Keratinocyte (primary cell): ENCODE results near the gene CLN6. TPM values are rescaled to one million over a fixed set of nuclear protein-coding genes. Genes with fewer than 3 reads are reported as not detected.
"Not testable (repeated sequence)": the region's sequence is repeated elsewhere in the genome, so short reads cannot be mapped to it uniquely, and the experiment has no call there.

Source experiments
- DNase-seq: peaks from one replicate; pipeline ENCODE4 v3.0.0-alpha.2; 2011; ENCODE audit warnings: low read depth, missing footprints, low spot score
- FAIRE-seq: peaks from 2 replicates; lab custom pipeline; 2011; peaks lifted over from hg19 to GRCh38; lab: Jason Lieb, UNC
- H2AFZ ChIP-seq: 2 replicates; pipeline ENCODE4 v1.6.0; 2012; ENCODE audit warnings: low read length, control low read depth, inconsistent platforms; ENCODE audit not compliant: control insufficient read depth
- H3K27ac ChIP-seq: 2 replicates; pipeline ENCODE4 v1.5.1; 2011; ENCODE audit warnings: low read length; ENCODE audit not compliant: control insufficient read depth, insufficient read depth
- H3K27me3 ChIP-seq: 3 replicates; pipeline ENCODE4 v1.6.0; 2011; ENCODE audit warnings: low read length; ENCODE audit not compliant: control insufficient read depth, insufficient read depth; ENCODE audit errors: extremely low read depth
- H3K36me3 ChIP-seq, 2 experiments: 2 replicates in 1 of 2; 3 replicates in 1 of 2; pipeline ENCODE4 v1.5.1; 2011; ENCODE audit warnings: low read length in 2 of 2, mild to moderate bottlenecking in 1 of 2; ENCODE audit not compliant: control insufficient read depth in 2 of 2, insufficient read depth in 2 of 2; ENCODE audit errors: extremely low read depth in 1 of 2
- H3K4me1 ChIP-seq: 3 replicates; pipeline ENCODE4 v1.5.1; 2011; ENCODE audit warnings: low read length; ENCODE audit not compliant: control insufficient read depth, insufficient read depth; ENCODE audit errors: extremely low read depth
- H3K4me2 ChIP-seq: 3 replicates; pipeline ENCODE4 v1.6.0; 2011; ENCODE audit warnings: low read depth, low read length; ENCODE audit not compliant: control insufficient read depth, insufficient read depth; ENCODE audit errors: extremely low read depth
- H3K4me3 ChIP-seq, 3 experiments: fragments of 200-600 bp in 1 of 3; sonication (generic) in 1 of 3; 2 replicates in 2 of 3; 3 replicates in 1 of 3; pipeline ENCODE4 v1.5.1; 2011 to 2016; ENCODE audit warnings: low read length in 3 of 3, mild to moderate bottlenecking in 3 of 3, control low read depth in 2 of 3, inconsistent platforms in 1 of 3, low read depth in 1 of 3, mixed read lengths in 1 of 3, mixed run types in 1 of 3, moderate library complexity in 1 of 3; ENCODE audit not compliant: control insufficient read depth in 2 of 3, insufficient read depth in 2 of 3; ENCODE audit errors: extremely low read depth in 1 of 3
- H3K79me2 ChIP-seq: 2 replicates; pipeline ENCODE4 v1.6.0; 2012; ENCODE audit warnings: low read length; ENCODE audit not compliant: control insufficient read depth, insufficient read depth
- H3K9ac ChIP-seq: 3 replicates; pipeline ENCODE4 v1.6.0; 2011; ENCODE audit warnings: low read length; ENCODE audit not compliant: control insufficient read depth, insufficient read depth; ENCODE audit errors: extremely low read depth
- H3K9me1 ChIP-seq: 3 replicates; pipeline ENCODE4 v1.6.0; 2011; ENCODE audit warnings: low read length; ENCODE audit not compliant: control insufficient read depth, insufficient read depth; ENCODE audit errors: extremely low read depth
- H3K9me3 ChIP-seq: 2 replicates; pipeline ENCODE4 v1.5.1; 2012; ENCODE audit warnings: low read depth, low read length; ENCODE audit not compliant: control insufficient read depth
- H4K20me1 ChIP-seq: 3 replicates; pipeline ENCODE4 v1.6.0; 2011; ENCODE audit warnings: low read length; ENCODE audit not compliant: control insufficient read depth, insufficient read depth; ENCODE audit errors: extremely low read depth
- EZH2 ChIP-seq: IDR thresholded peaks from one replicate; pipeline ENCODE4 v1.6.1; 2012; ENCODE audit warnings: inconsistent platforms, mild to moderate bottlenecking, low read length, moderate library complexity
- dilution Hi-C: fragments of 300-500 bp; cut with MboI; formaldehyde crosslinking; loops from one replicate; pipeline ENCODE4 v1.7.0; 2020; ENCODE audit warnings: low sequenced_read_pairs; ENCODE audit not compliant: extremely low pct_ligation_motif_present
- polyA plus RNA-seq, 5 experiments: library from polyadenylated mRNA; depleted of rRNA in 3 of 5; stranded (reverse) in 3 of 5; stranded (forward) in 1 of 5; unstranded in 1 of 5; fragments of >200 nt; gene quantifications; 1 replicate in 1 of 5; 2 replicates in 3 of 5; 3 replicates in 1 of 5; pipeline versions ENCODE4 v1.2.1 to v1.2.3, GENCODE V29; 2011 to 2012; ENCODE audit warnings: missing spikeins in 2 of 5, low read depth in 1 of 5, low replicate concordance in 1 of 5
- TF ChIP-seq, protein P1 (sequence below), 3 experiments: IDR thresholded peaks in 1 of 3; conservative IDR thresholded peaks in 1 of 3; optimal IDR thresholded peaks in 1 of 3; 2 replicates in 2 of 3; 3 replicates in 1 of 3; pipeline versions ENCODE3 to v1.5.1; 2011; ENCODE audit warnings: low read length in 3 of 3, mild to moderate bottlenecking in 3 of 3, moderate library complexity in 2 of 3, control low read depth in 1 of 3, inconsistent platforms in 1 of 3; ENCODE audit not compliant: insufficient read depth in 2 of 3; ENCODE audit errors: extremely low read depth in 1 of 3

CLN6 gene
- polyA plus RNA-seq, 1 donor (not counting 4 experiments of a cell fraction or from before 2014, with no cell fraction given), result 26.7 TPM

DNA sequence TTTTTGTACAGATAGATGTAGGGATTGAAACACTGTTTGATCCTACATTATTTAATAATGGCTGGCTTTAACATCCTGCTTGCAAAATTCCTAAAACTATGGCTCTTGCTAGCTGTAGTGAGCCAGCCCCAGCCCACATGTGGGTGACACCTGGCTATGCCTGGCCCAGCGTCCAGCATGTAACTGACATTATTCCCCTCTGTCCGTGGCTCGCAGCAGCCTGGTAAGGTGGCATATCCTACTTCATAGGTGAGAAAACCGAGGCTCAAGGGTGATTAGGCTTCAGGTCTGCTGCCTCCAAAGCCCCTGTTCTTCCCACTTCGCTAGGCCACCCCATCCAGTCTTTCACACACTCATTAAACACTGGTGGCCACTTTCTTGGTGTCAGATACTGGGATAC, 26.0 kb downstream of the CLN6 start:
- FAIRE-seq (no peak), DNase-seq (no peak)
- Histone ChIP-seq H2AFZ (no peak overlapping the region), H3K9ac (no peak overlapping the region), H3K27me3 (no peaks in the 10 kb centered on the region), H3K4me1 (peaks cover 14% of the 10 kb centered on the region), H3K9me1 (no peaks in the 10 kb centered on the region), H3K79me2 (no peaks in the 10 kb centered on the region), H3K27ac (no peak overlapping the region), H3K36me3 (peaks cover 0 to 1% of the 10 kb centered on the region in 2 experiments), H3K9me3 (no peaks in the 10 kb centered on the region), H4K20me1 (no peaks in the 10 kb centered on the region), H3K4me2 (no peak overlapping the region), H3K4me3 (no peak overlapping the region)
- dilution Hi-C loops, result no loop called here
- no peak for TF ChIP-seq EZH2
- TF ChIP-seq, protein P1, sequence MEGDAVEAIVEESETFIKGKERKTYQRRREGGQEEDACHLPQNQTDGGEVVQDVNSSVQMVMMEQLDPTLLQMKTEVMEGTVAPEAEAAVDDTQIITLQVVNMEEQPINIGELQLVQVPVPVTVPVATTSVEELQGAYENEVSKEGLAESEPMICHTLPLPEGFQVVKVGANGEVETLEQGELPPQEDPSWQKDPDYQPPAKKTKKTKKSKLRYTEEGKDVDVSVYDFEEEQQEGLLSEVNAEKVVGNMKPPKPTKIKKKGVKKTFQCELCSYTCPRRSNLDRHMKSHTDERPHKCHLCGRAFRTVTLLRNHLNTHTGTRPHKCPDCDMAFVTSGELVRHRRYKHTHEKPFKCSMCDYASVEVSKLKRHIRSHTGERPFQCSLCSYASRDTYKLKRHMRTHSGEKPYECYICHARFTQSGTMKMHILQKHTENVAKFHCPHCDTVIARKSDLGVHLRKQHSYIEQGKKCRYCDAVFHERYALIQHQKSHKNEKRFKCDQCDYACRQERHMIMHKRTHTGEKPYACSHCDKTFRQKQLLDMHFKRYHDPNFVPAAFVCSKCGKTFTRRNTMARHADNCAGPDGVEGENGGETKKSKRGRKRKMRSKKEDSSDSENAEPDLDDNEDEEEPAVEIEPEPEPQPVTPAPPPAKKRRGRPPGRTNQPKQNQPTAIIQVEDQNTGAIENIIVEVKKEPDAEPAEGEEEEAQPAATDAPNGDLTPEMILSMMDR (optimal IDR thresholded peaks at IDR 0.05 in 1 of 3, IDR thresholded peaks at IDR 0.05 in 1 of 3, conservative IDR thresholded peaks at IDR 0.05 in 1 of 3; ENCODE audit: extremely low read depth in 1 of 3, insufficient read depth in 2 of 3, low read length in 3 of 3), result no peak

DNA sequence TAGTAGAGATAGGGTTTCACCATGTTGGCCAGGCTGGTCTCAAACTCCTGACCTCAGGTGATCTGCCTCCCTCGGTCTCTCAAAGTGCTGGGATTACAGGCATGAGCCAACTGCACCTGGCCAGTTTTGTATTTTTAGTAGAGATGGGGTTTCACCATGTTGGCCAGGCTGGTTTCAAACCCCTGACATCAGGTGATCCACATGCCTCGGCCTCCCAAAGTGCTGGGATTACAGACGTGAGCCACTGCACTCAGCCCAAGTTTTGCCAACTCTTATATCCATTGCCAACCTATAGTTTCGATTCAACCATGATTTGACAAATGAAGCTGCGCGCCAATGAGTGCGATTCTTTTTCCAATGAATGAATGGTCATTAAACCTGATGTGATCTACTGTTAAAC, 26.5 kb downstream of the CLN6 start:
- H3K4me2 ChIP-seq, H3K79me2 ChIP-seq, H3K36me3 ChIP-seq, H3K27ac ChIP-seq, H3K4me3 ChIP-seq, FAIRE-seq, H4K20me1 ChIP-seq, DNase-seq, H3K27me3 ChIP-seq, H2AFZ ChIP-seq, dilution Hi-C loops, H3K9me1 ChIP-seq, H3K9ac ChIP-seq, H3K9me3 ChIP-seq: not testable (repeated sequence)
- H3K4me1 ChIP-seq, result peaks cover 14% of the 10 kb centered on the region

DNA sequence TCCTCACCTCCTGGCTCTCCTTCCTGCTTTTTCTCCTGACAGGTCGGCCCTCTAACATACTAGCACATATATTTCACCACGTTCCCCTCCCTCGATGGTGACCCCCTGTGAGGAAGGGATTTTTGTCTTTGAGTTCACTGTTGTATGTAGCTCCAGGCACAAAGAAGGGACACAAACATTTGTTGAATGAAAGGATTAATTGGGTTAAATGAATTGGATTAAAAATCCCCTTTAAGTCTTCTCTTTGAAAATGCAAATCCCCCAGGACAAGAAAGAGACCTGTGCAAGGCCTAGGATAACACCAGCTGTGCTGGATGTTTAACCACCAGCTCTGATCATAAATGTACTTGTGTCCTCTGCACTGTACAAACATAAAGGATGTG, 27.7 kb downstream of the CLN6 start:
- H4K20me1 ChIP-seq, result no peaks in the 10 kb centered on the region
- peaks cover 14% of the 10 kb centered on the region for H3K4me1 ChIP-seq
- DNase-seq (no peak), FAIRE-seq (no peak)
- H3K79me2 ChIP-seq, result no peaks in the 10 kb centered on the region
- dilution Hi-C loops, result no loop called here
- peaks cover 6 to 7% of the 10 kb centered on the region in 2 experiments for H3K36me3 ChIP-seq
- no peak overlapping the region for H3K27ac ChIP-seq
- TF ChIP-seq, protein P1 (optimal IDR thresholded peaks at IDR 0.05 in 1 of 3, IDR thresholded peaks at IDR 0.05 in 1 of 3, conservative IDR thresholded peaks at IDR 0.05 in 1 of 3; ENCODE audit: extremely low read depth in 1 of 3, insufficient read depth in 2 of 3, low read length in 3 of 3), result no peak
- no peak for TF ChIP-seq EZH2
- no peak overlapping the region for H3K9ac ChIP-seq
- no peaks in the 10 kb centered on the region for H3K9me3 ChIP-seq
- no peak overlapping the region for H3K4me3 ChIP-seq
- no peaks in the 10 kb centered on the region for H3K9me1 ChIP-seq
- no peak overlapping the region for H2AFZ ChIP-seq
- H3K27me3 ChIP-seq, result no peaks in the 10 kb centered on the region
- no peak overlapping the region for H3K4me2 ChIP-seq
